SK-N-DZ (cell line): ENCODE measurements around the gene USP36.
"Not testable (repeated sequence)": the region's sequence is repeated elsewhere in the genome, so short reads cannot be mapped to it uniquely, and the experiment has no call there.

Experiments
- DNase-seq: peaks from one replicate; pipeline ENCODE4 v3.0.0-alpha.2; 2015; ENCODE audit warnings: low spot score

USP36 gene

GRCh38 chr17:78872486-78872885 is 31.9 kb upstream of the USP36 start:
- no peak for DNase-seq

GRCh38 chr17:78870621-78871020 is 30.0 kb upstream of the USP36 start:
- no peak for DNase-seq

DNA sequence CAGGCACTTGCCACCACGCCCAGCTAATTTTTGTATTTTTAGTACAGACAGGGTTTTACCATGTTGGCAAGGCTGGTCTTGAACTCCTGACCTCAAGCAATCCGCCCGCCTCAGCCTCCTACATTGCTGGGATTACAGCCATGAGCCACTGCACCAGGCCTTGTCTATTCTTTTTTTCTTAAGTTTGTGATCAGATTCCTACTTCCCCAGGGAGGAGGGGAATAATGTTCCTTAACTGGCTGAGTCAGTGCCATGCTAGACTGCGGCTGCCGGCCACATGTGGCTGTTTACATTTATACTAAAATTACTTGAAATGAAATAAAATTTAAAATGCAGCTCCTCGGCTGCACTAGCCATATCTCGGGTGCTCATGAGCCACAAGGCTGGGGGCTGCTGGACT is 27.8 kb upstream of the USP36 start:
- DNase-seq = no peak

GRCh38 chr17:78867046-78867445 is 26.4 kb upstream of the USP36 start:
- not testable (repeated sequence) for DNase-seq

GRCh38 chr17:78865682-78866390 is 25.2 kb upstream of the USP36 start:
- peak; percentile 76 for DNase-seq

DNA sequence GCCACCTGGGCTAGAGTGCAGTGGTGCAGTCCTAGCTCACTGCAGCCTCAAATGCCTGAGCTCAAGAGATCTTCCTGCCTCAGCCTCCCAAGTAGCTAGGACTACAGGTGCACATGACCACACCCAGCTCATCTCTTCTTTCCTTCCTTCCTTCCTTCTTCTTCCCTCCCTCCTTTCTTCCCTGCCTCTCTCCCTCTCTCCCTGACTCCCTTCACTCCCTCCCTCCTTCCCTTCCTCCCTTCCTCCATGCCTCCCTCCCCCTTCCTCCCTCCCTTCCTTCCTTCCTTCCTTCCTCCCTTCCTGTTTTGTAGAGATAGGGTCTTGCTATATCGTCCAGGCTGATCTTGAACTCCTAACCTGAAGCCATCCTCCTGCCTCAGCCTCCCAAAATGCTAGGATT is 23.5 kb upstream of the USP36 start:
- DNase-seq = no peak

DNA sequence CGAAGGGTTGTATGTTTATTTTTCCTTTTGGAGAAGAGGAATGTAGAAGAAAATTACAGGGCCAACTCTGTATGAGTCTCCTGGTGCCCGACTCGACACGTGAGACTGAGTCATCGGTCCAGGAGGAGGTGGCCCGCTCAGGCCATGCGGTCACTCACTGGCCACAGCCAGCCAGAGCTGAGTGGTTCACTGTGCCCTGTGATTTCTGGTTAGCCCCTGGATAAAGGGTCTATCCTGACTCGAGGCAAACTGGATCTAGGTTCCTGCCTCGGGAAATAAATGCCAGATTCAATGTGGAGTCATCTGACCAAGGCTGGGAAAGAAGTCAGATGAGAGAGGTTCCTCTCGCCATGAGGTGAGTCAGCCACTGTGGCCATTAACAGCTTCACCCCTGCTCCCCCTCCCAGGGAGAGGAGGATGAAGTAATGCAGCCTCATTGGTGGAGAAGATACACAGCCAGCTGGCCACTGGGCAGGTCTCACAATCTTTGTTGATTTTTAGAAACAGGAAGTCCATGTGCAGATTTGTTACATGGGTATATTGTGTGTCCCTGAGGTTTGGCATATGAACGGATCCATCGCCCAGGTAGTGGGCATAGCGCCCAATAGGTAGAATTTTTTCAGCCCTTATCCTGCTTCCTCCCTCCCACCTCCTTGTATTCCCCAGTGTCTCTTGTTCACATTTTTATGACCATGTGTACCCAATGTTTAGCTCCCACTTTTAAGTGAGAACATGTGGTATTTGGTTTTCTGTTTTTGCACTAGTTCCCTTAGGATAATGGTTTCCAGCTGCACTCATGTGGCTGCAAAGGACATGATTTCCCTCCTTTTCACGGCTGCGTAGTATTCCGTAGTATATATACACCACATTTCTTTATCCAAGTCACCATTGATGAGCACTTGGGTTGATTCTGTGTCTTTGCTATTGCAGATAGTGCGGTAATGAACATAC is 21.7 kb upstream of the USP36 start:
- DNase-seq = no peak

DNA sequence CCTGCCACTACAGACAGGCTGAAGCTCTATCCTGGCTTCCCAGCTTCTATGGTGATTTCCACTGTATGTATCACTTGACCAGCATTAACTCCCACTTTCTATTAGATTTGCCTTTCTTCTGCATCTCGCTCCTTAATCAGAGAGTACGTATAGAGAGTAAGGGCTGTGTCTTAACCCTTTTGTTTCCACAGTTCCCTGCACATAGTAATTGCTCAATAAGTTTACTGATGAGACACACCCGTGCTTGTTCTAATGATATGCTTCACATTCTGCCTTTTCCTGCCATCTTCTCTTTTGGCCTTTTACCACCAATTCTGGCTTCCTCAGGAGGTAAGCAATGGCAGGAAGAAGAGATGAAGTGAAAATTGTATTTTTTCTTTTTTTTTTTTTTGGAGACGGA is 20.6 kb upstream of the USP36 start:
- no peak for DNase-seq

- no peak for DNase-seq
Observed at GRCh38 chr17:78859051-78859450, 18.4 kb upstream of the USP36 start.

GRCh38 chr17:78857266-78857665 is 16.7 kb upstream of the USP36 start:
- no peak for DNase-seq

- DNase-seq = no peak
Observed at GRCh38 chr17:78855561-78856165, 15.0 kb upstream of the USP36 start.

- no peak for DNase-seq
Observed at GRCh38 chr17:78854508-78854907, 13.9 kb upstream of the USP36 start.

DNA sequence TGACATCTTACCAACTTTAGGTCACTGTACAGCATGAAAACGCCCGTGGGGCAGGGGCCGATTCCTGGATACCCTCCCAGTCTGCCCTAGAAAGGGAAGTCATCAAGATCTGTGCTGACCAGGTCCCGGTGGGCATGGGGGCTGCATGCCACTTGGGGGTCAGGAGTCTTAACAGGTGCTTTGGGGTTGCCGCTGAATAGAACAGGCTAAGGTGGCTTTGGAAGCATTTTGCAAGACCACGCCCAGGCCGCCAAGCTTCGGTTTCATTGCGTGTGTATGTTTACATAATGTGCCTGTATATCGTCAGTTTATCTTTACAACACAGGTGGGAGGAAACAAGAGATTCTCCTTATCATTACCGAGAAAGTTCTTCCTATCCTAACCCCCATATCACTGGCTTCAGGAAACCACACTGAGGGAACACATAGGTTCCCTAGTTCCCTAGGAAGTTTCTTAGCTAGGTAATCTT is 13.3 kb upstream of the USP36 start:
- DNase-seq = no peak

DNA sequence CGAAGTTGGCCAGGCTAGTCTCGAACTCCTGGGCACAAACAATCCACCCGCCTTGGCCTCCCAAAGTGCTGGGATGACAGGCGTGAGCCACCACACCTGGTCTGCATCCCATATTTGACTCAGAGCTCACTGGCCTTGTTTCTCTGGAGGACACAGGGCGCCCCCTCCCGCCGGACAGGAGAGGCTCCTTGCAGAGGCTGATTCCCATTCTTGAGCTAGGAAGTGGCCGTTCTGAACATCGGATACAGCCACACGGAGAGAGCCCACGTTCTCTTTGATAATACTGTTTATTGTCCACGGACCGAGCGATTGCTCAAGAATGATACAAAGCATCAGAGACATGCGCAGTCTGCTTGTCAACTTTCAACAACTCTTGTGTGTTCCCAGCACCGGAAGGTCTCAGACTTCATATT is 12.1 kb upstream of the USP36 start:
- no peak for DNase-seq

GRCh38 chr17:78849026-78849425 is 8.4 kb upstream of the USP36 start:
- DNase-seq = no peak

- no peak for DNase-seq
Observed at GRCh38 chr17:78847052-78847451, 6.4 kb upstream of the USP36 start.

- no peak for DNase-seq
Observed at GRCh38 chr17:78844301-78845005, 3.8 kb upstream of the USP36 start.

DNA sequence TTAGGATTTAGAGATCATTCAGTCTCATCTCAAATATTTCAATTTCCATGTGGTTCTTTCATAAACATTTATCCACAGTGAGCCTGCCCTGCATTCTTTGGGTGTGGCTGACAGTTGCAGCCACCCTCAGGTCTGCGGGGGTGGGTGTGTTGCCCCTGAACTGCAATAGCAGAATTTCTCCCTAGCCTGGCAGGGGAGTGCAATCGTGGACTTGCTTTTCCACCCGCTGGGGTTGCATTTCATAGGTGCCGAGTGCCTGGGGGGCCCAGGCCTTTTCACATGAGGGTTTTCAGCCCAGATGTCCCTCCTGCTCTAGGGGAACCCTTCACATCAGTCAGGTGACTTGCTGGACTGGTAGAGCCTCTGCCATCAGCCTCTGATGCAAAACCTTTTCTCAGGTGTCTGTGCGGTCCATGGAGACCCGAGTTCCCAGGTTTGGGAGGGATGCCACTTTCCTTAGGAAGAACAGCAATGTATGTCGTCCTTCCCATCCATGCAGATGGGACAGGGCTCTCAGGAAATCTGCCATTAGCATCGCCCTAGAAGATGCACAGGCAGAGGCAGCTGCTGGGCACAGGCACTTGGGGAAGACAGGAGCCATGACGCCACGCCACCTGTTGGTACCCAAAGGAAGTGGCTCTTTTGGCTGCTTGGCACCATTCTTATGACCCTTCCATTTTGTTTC is 2.4 kb upstream of the USP36 start:
- peak; percentile 69 for DNase-seq

- DNase-seq = no peak
Observed at GRCh38 chr17:78840530-78840779, 159 bp downstream of the USP36 start.

- peak; percentile 31 for DNase-seq
Observed at GRCh38 chr17:78839762-78840529, 668 bp downstream of the USP36 start.
